HG03097 (cell line): Measurements from ENCODE around the gene MLLT10.

ENCODE experiments used
- ATAC-seq: cut with Tn5 transposase; IDR thresholded peaks from one replicate; pipeline ENCODE4 v1.9.1; 2021; ENCODE audit not compliant: unreplicated experiment, low FRiP score

The MLLT10 gene

DNA sequence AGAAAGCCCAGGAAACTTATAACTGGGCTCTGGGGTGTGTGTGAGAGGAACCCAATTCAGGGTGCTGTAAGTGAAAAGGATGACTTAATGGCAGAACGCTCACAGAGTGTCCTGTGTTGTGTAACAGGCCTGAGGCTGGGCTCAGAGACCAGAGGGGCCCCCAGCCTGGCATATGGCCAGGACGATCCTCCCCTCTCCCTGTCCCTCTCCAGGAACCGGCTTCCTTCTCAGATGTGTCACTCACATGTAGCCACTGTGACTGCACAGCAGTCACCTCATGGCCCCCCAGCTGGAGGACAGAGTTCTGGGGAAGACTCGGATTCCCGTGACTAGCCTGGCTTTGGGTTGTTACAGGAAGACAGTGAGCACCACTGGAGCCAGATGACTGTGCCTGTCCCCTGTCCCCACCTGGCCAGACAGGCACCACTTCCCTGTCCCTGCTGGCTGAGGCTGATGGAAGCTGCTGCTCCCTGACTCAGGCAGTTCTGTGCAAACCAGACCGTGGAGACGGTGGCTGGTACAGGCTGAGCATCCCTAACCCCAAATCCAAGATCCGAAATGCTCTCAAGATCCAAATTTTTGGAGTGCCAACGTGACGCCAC is 220.5 kb downstream of the MLLT10 start:
- no peak for ATAC-seq

DNA sequence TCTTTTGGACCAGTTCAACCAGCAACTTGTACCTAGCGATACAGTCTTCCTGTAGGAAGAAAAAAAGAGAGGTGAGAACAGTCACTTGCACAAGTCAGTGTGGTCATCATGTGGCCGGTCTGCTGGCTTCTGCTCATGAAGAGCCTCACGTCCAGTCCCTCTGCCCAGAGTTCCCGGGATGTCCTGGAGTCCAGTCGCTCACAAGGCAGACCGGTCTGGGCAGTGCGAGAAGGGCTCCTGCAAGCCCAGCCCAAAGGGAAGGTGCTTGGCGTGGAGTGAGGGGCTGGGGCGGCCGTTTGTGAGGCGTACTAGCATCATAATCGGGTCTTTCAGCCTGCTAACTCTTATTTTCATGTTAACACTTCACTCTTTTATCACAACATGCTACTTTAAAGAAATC is 222.7 kb downstream of the MLLT10 start:
- ATAC-seq: no peak

DNA sequence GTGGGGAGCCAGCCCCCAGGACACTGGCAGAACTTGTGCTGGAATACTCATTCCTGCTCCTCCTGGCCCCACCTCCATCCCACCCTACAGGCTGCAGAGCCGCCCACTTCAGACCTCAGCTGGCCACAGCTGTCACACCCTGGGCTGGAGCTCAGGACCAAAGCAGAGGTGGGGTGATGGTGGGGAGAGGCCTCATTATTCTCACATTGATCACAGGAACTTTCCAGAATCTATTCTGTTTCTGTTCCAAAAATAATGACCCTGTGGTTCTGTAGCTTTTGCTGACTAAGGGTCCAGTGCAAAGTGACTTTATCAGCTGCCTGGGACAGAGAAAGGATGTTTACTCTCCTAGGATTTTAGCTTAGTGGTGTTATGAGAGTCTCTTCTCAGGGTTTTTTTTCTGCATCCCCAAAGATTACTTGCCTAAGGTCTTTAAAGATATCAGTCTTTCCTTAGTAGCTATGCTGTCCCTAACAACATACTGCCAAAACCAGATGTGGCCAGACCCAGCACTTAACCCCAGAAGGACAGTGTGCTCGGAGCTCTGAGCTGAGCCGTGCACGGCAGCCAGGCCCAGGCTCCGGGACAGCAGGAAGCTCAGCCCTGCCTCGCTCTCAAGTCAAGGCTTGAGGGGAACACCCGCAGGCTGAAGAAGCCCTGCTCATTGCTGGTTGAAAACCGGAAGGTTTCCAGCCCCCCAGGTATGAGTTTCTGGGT is 223.3 kb downstream of the MLLT10 start:
- ATAC-seq: no peak

DNA sequence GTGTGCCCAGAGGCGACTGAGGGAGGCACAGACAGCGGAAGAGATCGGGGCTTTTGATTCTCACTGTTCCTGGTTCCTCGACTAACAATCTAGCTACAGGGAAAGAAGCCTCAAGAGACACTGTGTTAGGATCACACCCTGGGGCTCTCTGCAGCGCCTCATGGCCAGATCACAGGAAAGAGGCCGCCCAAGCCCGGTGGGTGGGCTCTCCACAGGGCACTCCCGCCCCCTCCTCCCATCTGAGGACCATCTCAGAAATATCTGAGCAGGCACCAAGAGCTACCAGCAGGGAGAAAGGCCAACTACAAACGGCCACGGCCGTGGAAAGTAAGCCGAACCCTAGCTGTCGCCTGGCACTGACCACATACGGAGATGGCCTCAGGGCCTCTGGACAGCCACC is 224.2 kb downstream of the MLLT10 start:
- ATAC-seq: no peak

DNA sequence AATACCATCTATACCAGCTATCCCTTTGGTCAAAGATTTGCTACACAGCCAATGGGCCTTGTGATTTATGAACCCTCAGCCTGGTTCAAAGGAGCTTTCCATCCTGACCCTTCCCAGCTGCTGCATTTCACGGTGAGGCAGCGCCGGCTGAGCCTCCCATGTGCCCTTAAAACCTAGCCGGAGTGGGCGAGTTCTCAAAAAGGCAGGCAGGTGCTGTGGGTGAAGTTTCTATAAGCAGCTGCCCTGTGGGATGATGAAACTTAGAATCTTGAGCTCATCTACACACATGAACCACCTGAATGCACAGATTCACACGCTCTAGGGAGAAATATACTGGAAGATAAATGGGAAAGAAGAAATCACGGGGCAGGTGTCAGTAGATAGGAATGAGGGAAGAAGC is 224.7 kb downstream of the MLLT10 start:
- no peak for ATAC-seq

DNA sequence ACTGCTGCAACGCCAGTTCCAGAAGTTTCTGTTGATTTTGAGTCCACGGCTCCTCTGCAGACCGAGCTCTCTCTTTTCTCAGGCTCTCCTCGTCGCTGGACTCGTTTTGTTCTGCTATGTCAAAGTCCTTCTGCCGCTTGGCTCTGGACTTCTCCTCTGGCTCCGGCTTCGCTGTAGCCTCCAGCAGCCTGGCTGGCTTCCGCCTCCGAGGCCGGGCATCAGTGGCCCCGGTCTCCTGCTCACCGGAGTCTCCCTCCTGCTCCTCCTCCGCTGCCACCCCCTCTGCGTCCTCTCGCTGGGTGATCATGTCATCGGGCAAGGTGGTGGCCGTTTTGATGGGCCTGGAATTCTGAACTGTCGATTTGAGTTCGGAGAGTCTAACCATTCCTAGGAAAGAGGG is 225.2 kb downstream of the MLLT10 start:
- ATAC-seq: no peak

DNA sequence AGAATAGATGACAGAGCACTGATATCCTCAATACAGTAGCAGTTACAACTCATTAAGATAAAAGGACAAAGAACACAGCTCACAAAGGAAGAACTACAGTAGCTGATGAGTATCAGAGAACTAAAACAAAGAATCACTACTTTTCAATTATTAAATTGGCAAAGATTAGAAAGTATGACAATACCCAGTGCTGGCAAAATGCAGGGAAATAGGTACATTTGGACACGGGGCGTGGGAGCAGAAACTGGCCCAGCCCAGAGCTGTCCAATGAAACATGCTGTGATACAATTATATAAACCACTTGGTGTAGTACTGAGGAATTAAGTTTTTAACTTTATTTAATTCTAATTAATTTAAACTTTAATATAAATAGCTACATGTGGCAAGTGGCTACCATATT is 226.3 kb downstream of the MLLT10 start:
- ATAC-seq: no peak

DNA sequence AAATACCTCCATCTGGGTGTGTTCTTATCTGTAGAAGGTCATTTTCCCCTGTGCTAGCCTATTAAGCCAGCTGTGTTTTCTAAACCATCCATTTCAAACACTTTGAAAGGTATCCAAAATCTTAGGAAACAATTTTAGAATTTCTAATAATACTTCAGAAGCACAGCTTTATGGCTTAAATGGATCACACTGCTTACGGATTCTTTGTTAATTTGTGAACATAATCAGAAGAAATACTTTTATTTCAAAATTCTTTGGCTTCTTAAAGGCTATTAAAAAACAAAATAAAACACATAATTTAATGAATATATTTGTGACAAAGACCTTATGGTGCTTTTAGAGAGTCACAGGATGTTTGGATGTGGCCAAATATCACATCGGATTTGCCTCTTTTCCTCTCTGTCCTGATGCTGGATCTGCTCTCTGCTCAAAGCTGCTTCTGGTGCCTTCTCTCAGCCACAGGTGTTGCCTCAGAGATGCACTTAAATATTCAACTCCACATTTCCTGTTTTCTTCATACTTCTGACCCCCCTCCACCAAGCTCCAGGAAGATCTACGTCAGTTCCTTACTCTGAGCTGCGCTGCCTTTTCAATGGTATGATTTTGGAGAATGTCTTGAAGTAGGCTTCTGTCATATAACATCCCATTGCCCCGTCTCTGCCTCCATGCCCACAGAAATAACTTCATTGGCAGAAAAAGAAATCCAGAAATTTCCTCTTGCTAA is 230.6 kb downstream of the MLLT10 start:
- ATAC-seq: no peak

DNA sequence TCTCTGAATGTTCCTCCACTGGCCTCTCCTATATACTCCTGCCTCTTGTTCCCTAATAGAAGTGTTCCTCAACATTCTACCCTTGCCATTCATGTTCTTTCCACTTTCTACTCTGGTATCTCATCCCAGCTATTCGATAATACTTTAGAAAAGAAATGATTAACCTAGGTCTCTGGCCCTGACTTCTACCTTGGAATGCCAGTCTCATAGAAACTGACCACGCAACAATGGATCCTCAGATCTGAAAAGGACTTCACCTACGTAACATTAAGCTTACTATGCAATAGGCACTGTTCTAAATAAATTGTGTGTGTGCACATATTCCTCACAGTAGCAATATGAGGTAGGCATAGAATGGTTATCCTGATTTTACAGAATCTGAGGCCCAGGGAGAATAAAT is 235.0 kb downstream of the MLLT10 start:
- no peak for ATAC-seq

DNA sequence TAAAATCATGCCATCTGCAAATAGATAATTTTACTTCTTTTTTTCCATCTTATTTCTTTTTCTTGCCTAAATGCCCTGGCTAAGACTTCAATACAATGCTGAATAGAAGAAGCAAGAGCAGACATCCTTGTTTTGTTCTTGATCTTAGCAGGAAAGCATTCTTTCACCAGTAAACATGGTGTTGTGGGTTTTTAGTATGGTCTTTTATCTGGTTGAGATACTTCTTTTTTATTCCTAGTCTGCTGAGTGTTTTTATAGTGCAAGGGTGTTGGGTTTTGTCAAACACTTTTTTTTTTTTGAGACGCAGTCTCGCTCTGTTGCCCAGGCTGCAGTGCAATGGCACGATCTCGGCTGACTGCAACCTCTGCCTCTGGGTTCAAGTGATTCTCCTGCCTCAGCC is 237.2 kb downstream of the MLLT10 start:
- no peak for ATAC-seq

DNA sequence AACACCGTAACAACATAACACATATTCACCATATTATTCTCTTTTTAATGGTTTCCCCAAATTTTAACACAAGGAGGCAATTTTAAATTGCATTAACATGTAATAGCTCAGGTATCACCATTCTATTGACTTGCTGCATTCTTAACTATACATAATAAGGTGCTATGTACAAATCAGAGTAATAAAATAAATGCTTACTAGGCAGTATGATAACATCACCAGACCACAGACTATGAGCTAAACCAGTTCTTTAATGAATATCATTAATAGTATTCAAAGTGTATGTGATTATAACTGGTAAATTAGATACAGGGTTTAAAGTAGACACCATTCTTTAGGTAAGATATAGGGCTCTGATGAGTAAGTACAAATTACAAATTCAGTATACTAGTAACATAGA is 242.9 kb downstream of the MLLT10 start:
- no peak for ATAC-seq

DNA sequence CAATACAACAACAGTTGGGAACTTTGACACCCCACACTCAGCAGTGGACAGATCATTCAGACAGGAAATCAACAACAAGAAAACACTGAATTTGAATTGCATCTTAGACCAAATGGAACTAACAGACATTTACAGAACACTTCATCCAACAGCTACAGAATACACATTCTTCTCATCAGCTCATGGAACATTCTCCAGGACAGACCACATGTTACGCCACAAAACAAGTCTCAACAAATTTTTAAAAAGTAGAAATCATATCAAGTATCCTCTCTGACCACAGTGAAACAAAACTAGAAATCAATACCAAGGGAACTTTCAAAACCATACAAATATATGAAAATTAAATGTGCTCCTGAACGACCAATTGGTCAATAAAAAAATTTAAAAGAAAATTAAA is 257.2 kb downstream of the MLLT10 start:
- no peak for ATAC-seq
